Gastroesophageal sphincter (tissue), 3 donors: ENCODE data around the gene IL17RA.
"Not testable (repeated sequence)": the region's sequence is repeated elsewhere in the genome, so short reads cannot be mapped to it uniquely, and the experiment has no call there.

Source experiments
- CTCF ChIP-seq, 4 experiments: fragments of 200-600 bp in 2 of 4; fragments of 450-650 bp in 2 of 4; sonication (generic) in 1 of 4; IDR thresholded peaks; one replicate each; pipeline ENCODE4 v1.5.1; 2017 to 2019; ENCODE audit warnings: antibody characterized with exemption in 4 of 4, mild to moderate bottlenecking in 2 of 4, moderate library complexity in 2 of 4
- EP300 ChIP-seq: sonication (generic); formaldehyde crosslinking; IDR thresholded peaks from one replicate; pipeline ENCODE4 v1.6.1; 2017; ENCODE audit warnings: antibody characterized with exemption, mild to moderate bottlenecking
- POLR2AphosphoS5 ChIP-seq: sonication (generic); formaldehyde crosslinking; IDR thresholded peaks from one replicate; pipeline ENCODE4 v1.6.1; 2017; ENCODE audit warnings: antibody characterized with exemption

GRCh38 chr22:17147458-17147857 is 62.7 kb downstream of the IL17RA start:
- TF ChIP-seq CTCF (IDR thresholded peaks at IDR 0.05); POLR2AphosphoS5; EP300: not testable (repeated sequence)
